ENCODE measurements around the gene SPTAN1. TPM values are rescaled to one million over a fixed set of nuclear protein-coding genes. Genes with fewer than 3 reads are reported as not detected.

The SPTAN1 gene
- total RNA-seq, 1 experiment from 2014 or later = 229 TPM

DNA sequence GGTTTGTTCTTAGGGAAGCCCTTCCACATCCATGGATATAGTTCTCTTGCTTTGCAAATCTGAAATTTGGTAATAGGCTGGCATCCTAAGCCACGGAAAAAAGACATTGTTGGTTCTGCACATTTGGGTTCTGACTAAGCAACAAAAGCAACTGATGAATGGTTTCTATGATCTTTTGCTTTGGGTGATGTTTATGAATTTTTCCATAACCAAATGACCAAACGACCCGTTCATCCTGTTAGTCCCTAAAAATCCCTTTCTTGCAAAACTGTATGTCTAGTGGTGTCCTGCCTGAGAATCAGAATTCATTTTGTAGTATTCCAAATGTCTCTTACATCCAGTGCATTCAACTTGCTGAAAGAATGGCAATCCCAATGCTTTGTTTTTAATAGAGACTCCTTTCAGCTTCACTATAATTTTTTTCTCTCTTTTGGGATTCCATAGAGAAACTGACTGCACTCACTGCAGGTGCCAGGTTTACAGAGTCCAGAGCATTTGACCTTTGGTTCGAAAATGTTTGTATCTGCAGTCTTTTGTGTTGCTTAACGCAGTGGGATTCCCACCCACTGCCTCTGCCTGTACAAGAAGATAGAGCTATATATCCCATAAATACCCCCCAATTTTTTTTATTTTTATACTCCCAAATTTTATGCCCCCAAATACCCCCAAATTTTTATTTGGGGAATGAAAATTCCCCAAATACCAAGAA is 4.7 kb downstream of the SPTAN1 start:
- H3K27ac ChIP-seq (ENCODE audit: low read length) = peak overlapping the region; percentile 65; the same call in 1 of the 2 replicates
- BruUV-seq (replicated peaks) = no TSS peak
- intact Hi-C loops (cut with micrococcal nuclease; ENCODE audit: unreplicated experiment) (no loop called here), in situ Hi-C loops (cut with HindIII; ENCODE audit: low pct_unique_long_range_greater_than_20kb, low sequenced_read_pairs) (no loop called here)
- ChIA-PET CTCF (no interaction called here), POLR2A (no interaction called here)
- H3K27me3 ChIP-seq (ENCODE audit: control insufficient read depth, insufficient read depth, low read length) = no peaks in the 10 kb centered on the region
- DNase-seq (ENCODE audit: low read depth, low spot score) (no peak), ATAC-seq (no peak)
- no peak for TF ChIP-seq SIN3A (IDR thresholded peaks at IDR 0.05; ENCODE audit: borderline replicate concordance, insufficient read depth, low read depth, low read length)
- TF ChIP-seq CTCF (IDR thresholded peaks at IDR 0.05) = no peak
- no peak for TF ChIP-seq POLR2AphosphoS5 (IDR thresholded peaks at IDR 0.05; ENCODE audit: low read depth, low read length)
- no peak for TF ChIP-seq REST (IDR thresholded peaks at IDR 0.05; ENCODE audit: insufficient read depth in 1 of 2, low read depth in 2 of 2, low read length in 1 of 2)
- TF ChIP-seq TCF7L2 (IDR thresholded peaks at IDR 0.05; ENCODE audit: low read depth, low read length) = no peak
- no peaks in the 10 kb centered on the region for H3K9me3 ChIP-seq (ENCODE audit: control insufficient read depth, insufficient read depth, low read depth, low read length)
- no peak overlapping the region for H3K4me3 ChIP-seq (ENCODE audit: low read depth in 2 of 2, low read length in 2 of 2)
- H3K4me1 ChIP-seq (ENCODE audit: control insufficient read depth, insufficient read depth, low read length) = peaks cover 41% of the 10 kb centered on the region
- H3K36me3 ChIP-seq (ENCODE audit: control insufficient read depth, insufficient read depth, low read length) = no peaks in the 10 kb centered on the region

DNA sequence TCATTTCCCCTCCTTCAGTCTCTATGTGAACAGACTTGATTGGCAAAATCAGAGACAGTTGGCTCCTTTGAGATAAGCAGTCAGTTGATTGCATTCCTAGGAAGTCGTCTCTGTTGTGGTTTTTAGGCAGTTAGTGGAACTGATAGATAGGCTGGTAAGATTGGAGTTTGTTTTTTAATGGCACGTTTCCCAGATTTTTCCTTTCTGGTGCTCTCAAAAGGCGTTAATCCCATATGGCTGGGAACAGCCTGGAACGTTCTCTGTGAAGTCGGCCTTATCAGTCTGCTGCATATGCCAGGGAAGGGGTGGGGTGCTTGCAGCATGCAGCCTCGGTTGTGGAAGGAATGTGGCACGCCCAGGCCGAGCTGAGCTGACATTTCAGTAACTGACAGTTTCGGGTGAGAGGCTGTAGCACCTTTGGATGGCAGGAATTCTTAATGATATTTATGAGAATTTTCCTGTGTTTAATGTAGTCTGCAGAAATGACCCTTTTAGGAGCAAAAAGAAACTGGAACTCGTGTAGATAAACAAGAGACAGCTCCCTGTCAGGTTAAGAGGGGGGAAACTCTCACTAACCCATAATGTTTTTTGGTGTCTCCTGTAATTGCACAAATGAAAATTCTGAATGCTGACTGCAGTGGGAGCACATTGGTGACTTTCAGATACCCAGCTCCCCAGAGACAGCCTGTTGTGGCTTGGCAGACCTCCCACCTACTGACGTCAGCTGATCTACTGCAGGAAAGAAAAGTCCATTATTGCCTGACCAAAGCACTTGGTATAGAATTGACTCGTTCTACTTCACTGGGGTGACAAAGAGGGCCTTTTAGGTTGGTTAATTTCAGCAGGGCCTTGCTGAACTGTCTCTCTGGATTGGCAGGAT is 6.3 kb downstream of the SPTAN1 start:
- peak; percentile 44 for ATAC-seq
- Histone ChIP-seq H3K4me1 (ENCODE audit: control insufficient read depth, insufficient read depth, low read length) (peaks cover 41% of the 10 kb centered on the region), H3K27ac (ENCODE audit: low read length) (peak overlapping the region; percentile 57), H3K36me3 (ENCODE audit: control insufficient read depth, insufficient read depth, low read length) (no peaks in the 10 kb centered on the region), H3K4me3 (ENCODE audit: low read depth in 2 of 2, low read length in 2 of 2) (no peak overlapping the region), H3K27me3 (ENCODE audit: control insufficient read depth, insufficient read depth, low read length) (no peaks in the 10 kb centered on the region), H3K9me3 (ENCODE audit: control insufficient read depth, insufficient read depth, low read depth, low read length) (no peaks in the 10 kb centered on the region)
- intact Hi-C loops (cut with micrococcal nuclease; ENCODE audit: unreplicated experiment) (no loop called here), in situ Hi-C loops (cut with HindIII; ENCODE audit: low pct_unique_long_range_greater_than_20kb, low sequenced_read_pairs) (no loop called here)
- DNase-seq (ENCODE audit: low read depth, low spot score) = no peak
- TF ChIP-seq TCF7L2 (IDR thresholded peaks at IDR 0.05; ENCODE audit: low read depth, low read length) = peak; percentile 36; the same call in 1 of the 2 replicates
- TF ChIP-seq REST (IDR thresholded peaks at IDR 0.05; ENCODE audit: insufficient read depth in 1 of 2, low read depth in 2 of 2, low read length in 1 of 2) = no peak
- no peak for TF ChIP-seq POLR2AphosphoS5 (IDR thresholded peaks at IDR 0.05; ENCODE audit: low read depth, low read length)
- no peak for TF ChIP-seq CTCF (IDR thresholded peaks at IDR 0.05)
- TF ChIP-seq SIN3A (IDR thresholded peaks at IDR 0.05; ENCODE audit: borderline replicate concordance, insufficient read depth, low read depth, low read length) = no peak
- CTCF ChIA-PET = no interaction called here
- no TSS peak for BruUV-seq (replicated peaks)
- POLR2A ChIA-PET = interaction anchor here (0.5 kb wide), 1 partner anchor 97 kb away, joined by 4 read pairs; no protein-coding TSS in a partner anchor
